SU-DHL-6 (cell line): ENCODE results near the gene CEP41.

Experiments used
- EZH2phosphoT487 ChIP-seq: fragments of 200-600 bp; sonication (generic), shearing (Covaris generic); conservative IDR thresholded peaks from 2 replicates; pipeline ENCODE4 v1.6.1; 2018; ENCODE audit warnings: mild to moderate bottlenecking, antibody characterized with exemption, low read length, moderate library complexity, mixed read lengths
- TF ChIP-seq, protein P1 (sequence below): fragments of 200-600 bp; sonication (generic); IDR thresholded peaks from one replicate; pipeline ENCODE4 v1.5.1; 2017; ENCODE audit warnings: antibody characterized with exemption, mild to moderate bottlenecking, low read length, moderate library complexity; ENCODE audit not compliant: insufficient read depth, poor library complexity, severe bottlenecking

DNA sequence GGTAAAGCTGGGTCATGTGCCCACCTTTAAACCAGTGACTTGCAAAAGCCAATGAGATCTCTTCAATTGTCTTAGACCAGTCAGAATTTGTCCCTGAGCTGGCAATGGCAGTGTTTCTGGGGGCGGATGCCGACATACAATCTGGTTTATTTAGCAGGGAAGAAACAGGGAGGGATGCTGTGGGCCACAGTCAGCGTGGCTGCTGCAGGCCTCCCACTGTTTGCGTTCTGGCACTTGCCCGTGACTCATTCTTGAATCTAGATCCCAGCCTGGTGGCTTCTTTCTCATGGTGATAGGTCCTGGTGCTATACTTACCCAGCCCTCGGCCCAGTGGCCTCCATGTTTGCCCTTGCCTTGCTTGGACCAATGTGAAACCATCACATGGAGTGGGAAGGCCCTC, 63.6 kb downstream of the CEP41 start:
- TF ChIP-seq, protein P1, sequence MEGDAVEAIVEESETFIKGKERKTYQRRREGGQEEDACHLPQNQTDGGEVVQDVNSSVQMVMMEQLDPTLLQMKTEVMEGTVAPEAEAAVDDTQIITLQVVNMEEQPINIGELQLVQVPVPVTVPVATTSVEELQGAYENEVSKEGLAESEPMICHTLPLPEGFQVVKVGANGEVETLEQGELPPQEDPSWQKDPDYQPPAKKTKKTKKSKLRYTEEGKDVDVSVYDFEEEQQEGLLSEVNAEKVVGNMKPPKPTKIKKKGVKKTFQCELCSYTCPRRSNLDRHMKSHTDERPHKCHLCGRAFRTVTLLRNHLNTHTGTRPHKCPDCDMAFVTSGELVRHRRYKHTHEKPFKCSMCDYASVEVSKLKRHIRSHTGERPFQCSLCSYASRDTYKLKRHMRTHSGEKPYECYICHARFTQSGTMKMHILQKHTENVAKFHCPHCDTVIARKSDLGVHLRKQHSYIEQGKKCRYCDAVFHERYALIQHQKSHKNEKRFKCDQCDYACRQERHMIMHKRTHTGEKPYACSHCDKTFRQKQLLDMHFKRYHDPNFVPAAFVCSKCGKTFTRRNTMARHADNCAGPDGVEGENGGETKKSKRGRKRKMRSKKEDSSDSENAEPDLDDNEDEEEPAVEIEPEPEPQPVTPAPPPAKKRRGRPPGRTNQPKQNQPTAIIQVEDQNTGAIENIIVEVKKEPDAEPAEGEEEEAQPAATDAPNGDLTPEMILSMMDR: no peak
- TF ChIP-seq EZH2phosphoT487: no peak
